Astrocyte (in vitro differentiated cells and primary cell): ENCODE results near the gene PRICKLE1. TPM values are rescaled to one million over a fixed set of nuclear protein-coding genes. Genes with fewer than 3 reads are reported as not detected.

Experiments used
- DNase-seq: peaks from one replicate; pipeline ENCODE4 v3.0.0-alpha.2; 2010; ENCODE audit warnings: low read depth
- FAIRE-seq: peaks from 2 replicates; lab custom pipeline; 2011; peaks lifted over from hg19 to GRCh38; lab: Jason Lieb, UNC
- H2AFZ ChIP-seq: 2 replicates; pipeline ENCODE4 v1.6.0; 2012; ENCODE audit warnings: low read depth, low read length, inconsistent platforms
- H3K27ac ChIP-seq: 2 replicates; pipeline ENCODE4 v1.5.1; 2011; ENCODE audit warnings: low read depth, low read length, inconsistent platforms
- H3K27me3 ChIP-seq: 2 replicates; pipeline ENCODE4 v1.6.0; 2011; ENCODE audit warnings: low read length, inconsistent platforms; ENCODE audit not compliant: insufficient read depth
- H3K36me3 ChIP-seq: 2 replicates; pipeline ENCODE4 v1.5.1; 2011; ENCODE audit warnings: low read length, inconsistent platforms; ENCODE audit not compliant: insufficient read depth
- H3K4me1 ChIP-seq: 2 replicates; pipeline ENCODE4 v1.5.1; 2011; ENCODE audit warnings: low read length, inconsistent platforms; ENCODE audit not compliant: insufficient read depth
- H3K4me2 ChIP-seq: 2 replicates; pipeline ENCODE4 v1.6.0; 2012; ENCODE audit warnings: low read length, inconsistent platforms
- H3K4me3 ChIP-seq: 2 replicates; pipeline ENCODE4 v1.5.1; 2011; ENCODE audit warnings: low read depth, mild to moderate bottlenecking, low read length, inconsistent platforms; ENCODE audit not compliant: insufficient read depth
- H3K79me2 ChIP-seq: 2 replicates; pipeline ENCODE4 v1.6.0; 2012; ENCODE audit warnings: mild to moderate bottlenecking, low read length, inconsistent platforms; ENCODE audit not compliant: insufficient read depth
- H3K9ac ChIP-seq: 2 replicates; pipeline ENCODE4 v1.6.0; 2012; ENCODE audit warnings: mild to moderate bottlenecking, low read length, inconsistent platforms
- H3K9me3 ChIP-seq: 2 replicates; pipeline ENCODE4 v1.5.1; 2012; ENCODE audit warnings: low read depth, mild to moderate bottlenecking, low read length, inconsistent platforms; ENCODE audit not compliant: insufficient read depth
- H4K20me1 ChIP-seq: 2 replicates; pipeline ENCODE4 v1.6.0; 2012; ENCODE audit warnings: low read length, inconsistent platforms; ENCODE audit not compliant: insufficient read depth
- H3K27ac Mint-ChIP-seq: one replicate; pipeline ENCODE4 v1.8.0; 2021; ENCODE audit warnings: mild to moderate bottlenecking, mixed read lengths; ENCODE audit not compliant: unreplicated experiment
- H3K27me3 Mint-ChIP-seq: one replicate; pipeline ENCODE4 v1.8.0; 2021; ENCODE audit warnings: low read depth, mixed read lengths; ENCODE audit not compliant: unreplicated experiment
- H3K36me3 Mint-ChIP-seq: one replicate; pipeline ENCODE4 v1.8.0; 2021; ENCODE audit warnings: low read depth, mixed read lengths; ENCODE audit not compliant: unreplicated experiment
- H3K4me1 Mint-ChIP-seq: one replicate; pipeline ENCODE4 v1.8.0; 2021; ENCODE audit warnings: low read depth, mixed read lengths; ENCODE audit not compliant: unreplicated experiment
- H3K4me3 Mint-ChIP-seq: one replicate; pipeline ENCODE4 v1.8.0; 2021; ENCODE audit warnings: mild to moderate bottlenecking, moderate library complexity, mixed read lengths; ENCODE audit not compliant: unreplicated experiment
- H3K9me3 Mint-ChIP-seq: one replicate; pipeline ENCODE4 v1.8.0; 2021; ENCODE audit warnings: mild to moderate bottlenecking, mixed read lengths; ENCODE audit not compliant: unreplicated experiment
- CTCF ChIP-seq: IDR thresholded peaks from 2 replicates; pipeline ENCODE4 v1.5.1; 2011; ENCODE audit warnings: low read depth, mild to moderate bottlenecking, inconsistent platforms, low read length, moderate library complexity; ENCODE audit not compliant: insufficient read depth
- EZH2 ChIP-seq: IDR thresholded peaks from 2 replicates; pipeline ENCODE4 v1.6.1; 2012; ENCODE audit warnings: mild to moderate bottlenecking, low read length, inconsistent platforms; ENCODE audit not compliant: insufficient read depth
- total RNA-seq: library from RNA; stranded (reverse); gene quantifications from 2 replicates; pipeline ENCODE4 v1.2.1, GENCODE V29; 2021

The PRICKLE1 gene
- total RNA-seq, 1 donor from 2014 or later, result 34.9 TPM

- H3K9me3 ChIP-seq, result no peaks in the 10 kb centered on the region
- peaks cover 74% of the 10 kb centered on the region for H3K79me2 ChIP-seq
- H3K9ac ChIP-seq, result no peak overlapping the region
- no peak overlapping the region for H3K4me2 ChIP-seq
- peaks cover 57% of the 10 kb centered on the region for H3K4me1 Mint-ChIP-seq
- H3K27me3 ChIP-seq, result no peaks in the 10 kb centered on the region
- peaks cover 32% of the 10 kb centered on the region for H3K36me3 ChIP-seq
- no peak overlapping the region for H3K4me3 Mint-ChIP-seq
- H3K27ac ChIP-seq, result peak overlapping the region; percentile 22
- no peak overlapping the region for H3K4me3 ChIP-seq
- no peak for TF ChIP-seq CTCF
- no peaks in the 10 kb centered on the region for H3K27me3 Mint-ChIP-seq
- peaks cover 78% of the 10 kb centered on the region for H4K20me1 ChIP-seq
- H3K9me3 Mint-ChIP-seq, result no peaks in the 10 kb centered on the region
- H2AFZ ChIP-seq, result no peak overlapping the region
- DNase-seq (peak; percentile 65), FAIRE-seq (no peak)
- H3K27ac Mint-ChIP-seq, result peak overlapping the region; percentile 66
- H3K36me3 Mint-ChIP-seq, result peaks cover 16% of the 10 kb centered on the region
- H3K4me1 ChIP-seq, result peaks cover 22% of the 10 kb centered on the region
These were observed 116.4 kb downstream of the PRICKLE1 start for GRCh38 chr12:42473130-42473529.

GRCh38 chr12:42472376-42472775 lies 117.2 kb downstream of the PRICKLE1 start:
- Histone ChIP-seq H3K9ac (no peak overlapping the region), H3K36me3 (peaks cover 32% of the 10 kb centered on the region), H4K20me1 (peaks cover 71% of the 10 kb centered on the region), H3K27me3 (no peaks in the 10 kb centered on the region), H2AFZ (no peak overlapping the region), H3K27ac (no peak overlapping the region), H3K4me3 (no peak overlapping the region), H3K79me2 (peaks cover 66% of the 10 kb centered on the region), H3K4me1 (peaks cover 22% of the 10 kb centered on the region), H3K9me3 (no peaks in the 10 kb centered on the region), H3K4me2 (no peak overlapping the region)
- Mint-ChIP-seq H3K36me3 (peaks cover 16% of the 10 kb centered on the region), H3K4me1 (peaks cover 54% of the 10 kb centered on the region), H3K27ac (peak overlapping the region; percentile 42), H3K27me3 (no peaks in the 10 kb centered on the region), H3K4me3 (no peak overlapping the region), H3K9me3 (no peaks in the 10 kb centered on the region)
- DNase-seq (no peak), FAIRE-seq (no peak)
- TF ChIP-seq EZH2 (no peak), CTCF (no peak)

DNA sequence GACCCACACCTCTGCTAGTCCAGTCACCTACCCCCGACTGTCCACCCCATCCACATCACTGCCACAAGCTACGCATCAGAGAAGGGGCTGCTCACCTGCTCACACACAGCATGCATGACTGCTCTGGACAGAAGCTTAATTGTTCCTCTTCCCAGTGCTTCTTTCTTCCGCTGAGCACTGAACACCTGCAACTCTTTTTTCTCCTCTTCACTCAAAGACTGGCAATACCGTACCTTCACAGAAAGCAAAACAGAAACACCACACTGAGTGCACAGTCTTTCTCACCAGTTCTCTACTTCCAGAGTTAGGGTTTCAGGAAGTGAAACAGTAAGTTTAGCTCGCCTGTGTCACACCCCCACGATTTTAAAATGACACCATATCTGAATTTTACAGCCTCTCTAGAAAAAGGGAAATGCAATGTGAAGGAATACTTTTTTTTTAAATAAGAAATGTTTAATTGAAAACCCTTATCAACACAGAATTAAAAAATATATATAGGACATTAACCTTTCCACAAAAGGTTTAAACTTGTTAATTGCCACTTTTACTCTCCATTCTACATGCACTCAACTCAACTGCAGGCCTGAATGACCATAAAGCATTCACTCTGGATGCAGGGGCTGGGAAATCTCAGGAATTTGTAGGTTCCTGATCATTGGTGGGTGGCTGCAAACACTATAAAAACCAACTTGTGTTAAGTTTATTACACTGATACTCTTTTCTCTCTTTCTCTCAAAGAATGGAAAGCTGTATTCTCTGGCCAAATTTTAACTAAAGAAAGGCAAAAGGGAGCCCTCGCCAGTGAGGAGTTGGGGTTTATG lies 120.0 kb downstream of the PRICKLE1 start:
- H3K27me3 Mint-ChIP-seq, result no peaks in the 10 kb centered on the region
- Histone ChIP-seq H3K27me3 (no peaks in the 10 kb centered on the region), H3K4me2 (no peak overlapping the region), H4K20me1 (peaks cover 55% of the 10 kb centered on the region), H3K36me3 (peaks cover 55% of the 10 kb centered on the region), H3K9me3 (no peaks in the 10 kb centered on the region), H3K79me2 (peaks cover 48% of the 10 kb centered on the region), H2AFZ (no peak overlapping the region), H3K4me3 (no peak overlapping the region), H3K9ac (no peak overlapping the region), H3K4me1 (peaks cover 12% of the 10 kb centered on the region), H3K27ac (peak overlapping the region; percentile 5)
- peak overlapping the region; percentile 6 for H3K27ac Mint-ChIP-seq
- H3K36me3 Mint-ChIP-seq, result peaks cover 28% of the 10 kb centered on the region
- DNase-seq (no peak), FAIRE-seq (no peak)
- H3K4me1 Mint-ChIP-seq, result peaks cover 46% of the 10 kb centered on the region
- no peak for TF ChIP-seq CTCF
- no peak for TF ChIP-seq EZH2
- no peaks in the 10 kb centered on the region for H3K9me3 Mint-ChIP-seq
- no peak overlapping the region for H3K4me3 Mint-ChIP-seq
